Astrocyte of the hippocampus (primary cell): ENCODE results near the gene S100A2.
A peak's percentile ranks its signal among the peaks of the same experiment; 100 is the strongest.

ENCODE experiments used
- DNase-seq: peaks from one replicate; pipeline ENCODE4 v3.0.0; 2011; ENCODE audit warnings: low read depth, low spot score

The S100A2 gene

DNA sequence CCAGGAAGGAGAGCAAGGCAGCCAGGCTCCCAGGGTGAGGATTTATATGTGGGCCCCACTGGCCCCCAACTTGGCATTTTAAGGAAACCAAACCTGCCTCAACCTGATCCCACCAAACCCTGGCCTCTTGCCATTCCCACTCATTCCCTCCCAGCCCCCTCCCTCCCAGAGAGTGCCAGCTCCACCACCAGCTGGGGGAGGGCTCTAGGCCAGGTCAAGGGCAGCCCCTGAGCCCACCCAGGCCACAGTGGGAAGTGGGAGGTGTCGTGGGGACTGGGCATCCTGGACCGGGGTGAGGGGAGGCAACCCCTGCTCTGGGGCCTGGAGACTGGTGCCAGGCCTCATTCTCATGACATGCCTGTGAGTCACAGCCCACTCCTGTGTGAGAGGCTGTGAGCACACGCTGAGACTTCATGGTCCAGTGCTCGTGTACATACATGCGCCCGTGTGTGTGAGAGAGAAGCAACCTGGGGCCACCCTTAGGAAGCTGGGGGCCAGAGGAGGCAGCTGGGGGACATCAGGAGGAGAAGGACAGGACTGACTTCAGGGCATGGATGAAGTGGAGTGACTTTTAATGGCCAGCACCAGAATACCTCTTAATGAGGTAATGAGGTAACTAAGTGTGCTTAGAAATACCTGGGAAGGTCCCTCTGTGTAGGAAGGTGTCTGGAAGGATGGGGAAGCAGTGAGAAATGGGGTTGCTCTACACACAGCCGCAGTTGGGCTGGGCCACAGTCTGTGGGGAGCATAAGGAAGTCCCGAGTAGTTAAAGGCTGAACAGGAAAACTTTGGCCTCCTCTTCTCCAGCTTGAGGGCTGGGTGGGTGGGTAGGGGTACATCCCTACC lies at the start of gene S100A2:
Gene S100A2, minus strand, starts transcription at position 316 of the 846 bp plus-strand sequence. CDS start 1,967 bp downstream, outside the sequence.
- DNase-seq: peak; percentile 95

DNA sequence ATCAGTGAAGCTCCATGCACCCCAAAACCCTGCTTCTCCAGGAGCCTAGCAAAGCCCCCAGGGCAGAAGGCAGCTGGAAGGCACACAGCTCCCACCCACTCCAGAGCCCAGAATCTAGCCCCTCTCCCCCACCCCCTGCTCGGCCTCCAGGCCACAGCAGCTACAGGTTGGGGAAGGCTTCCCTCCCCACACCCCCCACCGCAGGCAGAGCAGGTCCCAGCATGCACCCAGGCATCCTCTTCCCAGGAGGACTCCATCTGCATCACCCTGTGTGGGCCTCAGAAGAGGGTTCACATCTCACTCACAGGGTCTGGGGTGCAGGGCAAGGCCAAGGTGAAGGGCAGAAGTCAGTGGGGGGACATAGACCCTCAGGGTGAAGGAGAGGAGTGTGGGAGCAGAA lies 49.8 kb upstream of the S100A2 start:
- no peak for DNase-seq

DNA sequence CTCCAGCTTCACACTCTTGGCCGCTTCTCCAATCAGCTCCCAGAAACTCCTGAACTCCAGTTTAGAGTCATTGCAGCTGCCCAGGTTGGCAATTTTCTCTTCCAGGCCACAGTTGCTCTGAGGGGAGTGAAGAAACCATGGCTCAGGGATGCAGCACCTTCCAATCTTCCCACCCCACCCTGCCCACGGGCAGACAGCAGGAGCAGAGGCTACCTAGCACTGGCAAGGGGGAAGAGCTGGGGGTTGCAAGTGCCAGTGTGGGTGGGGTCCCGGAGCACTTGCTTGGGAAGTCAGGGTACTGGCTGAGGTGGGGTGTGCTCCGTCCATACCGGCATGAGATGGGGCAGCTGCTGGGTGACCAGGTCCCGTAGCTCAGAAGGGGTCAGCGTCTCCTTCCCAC lies 49.3 kb upstream of the S100A2 start:
- no peak for DNase-seq

DNA sequence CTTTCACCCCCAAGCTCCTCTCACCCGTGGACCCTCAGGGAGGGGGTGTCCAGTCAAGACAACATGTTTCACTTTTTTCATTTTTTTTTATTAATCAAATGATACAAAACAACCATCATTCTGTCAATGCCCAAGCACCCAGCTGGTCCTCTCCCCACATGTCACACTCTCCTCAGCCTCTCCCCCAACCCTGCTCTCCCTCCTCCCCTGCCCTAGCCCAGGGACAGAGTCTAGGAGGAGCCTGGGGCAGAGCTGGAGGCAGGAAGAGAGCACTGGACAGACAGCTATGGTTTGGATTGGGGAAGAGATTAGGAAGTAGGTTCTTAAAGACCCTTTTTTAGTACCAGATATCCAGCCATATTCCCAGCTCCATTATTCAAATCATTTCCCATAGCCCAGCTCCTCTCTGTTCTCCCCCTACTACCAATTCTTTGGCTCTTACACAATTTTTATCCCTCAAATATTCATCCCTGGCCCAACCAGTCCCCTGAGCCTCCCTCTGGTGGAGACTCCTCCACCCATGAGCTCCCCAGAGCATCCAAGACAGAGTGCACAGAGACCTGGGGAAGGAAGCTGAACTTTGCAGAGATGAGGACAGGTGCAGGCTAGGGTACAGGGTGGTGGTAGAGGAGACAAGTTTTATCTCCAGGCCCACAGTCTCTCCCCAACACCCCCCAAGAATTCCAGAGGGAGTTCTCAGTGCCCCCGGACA lies 48.7 kb upstream of the S100A2 start:
- no peak for DNase-seq

DNA sequence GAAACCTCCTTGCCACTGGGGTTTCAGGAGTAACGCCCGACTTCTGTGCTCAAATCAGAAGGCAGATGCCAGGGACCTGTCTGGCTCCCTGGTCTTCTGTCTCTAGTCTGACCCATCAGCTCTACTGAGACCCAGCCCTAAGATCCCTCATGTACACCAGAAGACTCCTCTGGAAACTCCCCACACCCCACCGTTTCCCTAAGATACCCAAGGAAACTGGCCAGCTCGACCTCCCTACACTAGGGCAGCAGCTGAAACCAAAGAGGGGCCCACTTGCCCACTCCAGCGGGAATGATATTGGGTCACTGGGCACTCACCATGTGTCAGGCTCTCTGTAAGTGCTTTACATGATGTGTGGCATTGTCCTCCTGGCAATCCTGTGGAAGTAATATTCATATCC lies 47.8 kb upstream of the S100A2 start:
- no peak for DNase-seq

DNA sequence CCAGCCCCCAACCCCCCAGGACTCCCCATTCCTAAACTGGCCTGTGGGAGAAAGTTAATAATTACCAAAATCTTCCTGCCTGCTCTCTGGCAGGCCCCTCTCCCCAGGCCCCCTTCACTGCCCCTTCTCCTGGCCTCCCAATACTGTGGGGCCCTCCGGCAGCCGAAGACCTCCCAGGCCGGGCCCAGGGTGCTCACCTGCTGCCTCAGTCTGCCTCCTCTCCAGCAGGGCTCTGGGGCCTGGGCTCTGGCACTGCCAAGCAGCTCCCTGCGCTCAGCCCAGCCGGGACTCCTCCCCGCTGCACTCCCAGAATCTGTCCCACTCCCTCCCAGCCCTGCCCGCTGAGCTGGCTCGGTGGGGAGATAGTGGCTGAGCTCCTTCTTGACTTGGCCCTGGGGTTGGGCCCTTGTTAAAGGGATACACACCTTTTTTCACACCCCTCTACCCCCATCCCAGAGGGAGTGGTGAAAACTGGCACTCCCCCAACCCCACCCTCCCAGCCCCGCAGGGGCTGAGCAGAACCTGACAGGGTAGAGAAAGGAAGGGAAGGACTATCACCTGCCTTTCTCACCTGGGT lies 47.2 kb upstream of the S100A2 start, which contains the start of gene S100A16:
Gene S100A16, minus strand, starts transcription at position 383 of the 577 bp plus-strand sequence. CDS start 4,986 bp downstream, outside the sequence.
- peak; percentile 88 for DNase-seq

DNA sequence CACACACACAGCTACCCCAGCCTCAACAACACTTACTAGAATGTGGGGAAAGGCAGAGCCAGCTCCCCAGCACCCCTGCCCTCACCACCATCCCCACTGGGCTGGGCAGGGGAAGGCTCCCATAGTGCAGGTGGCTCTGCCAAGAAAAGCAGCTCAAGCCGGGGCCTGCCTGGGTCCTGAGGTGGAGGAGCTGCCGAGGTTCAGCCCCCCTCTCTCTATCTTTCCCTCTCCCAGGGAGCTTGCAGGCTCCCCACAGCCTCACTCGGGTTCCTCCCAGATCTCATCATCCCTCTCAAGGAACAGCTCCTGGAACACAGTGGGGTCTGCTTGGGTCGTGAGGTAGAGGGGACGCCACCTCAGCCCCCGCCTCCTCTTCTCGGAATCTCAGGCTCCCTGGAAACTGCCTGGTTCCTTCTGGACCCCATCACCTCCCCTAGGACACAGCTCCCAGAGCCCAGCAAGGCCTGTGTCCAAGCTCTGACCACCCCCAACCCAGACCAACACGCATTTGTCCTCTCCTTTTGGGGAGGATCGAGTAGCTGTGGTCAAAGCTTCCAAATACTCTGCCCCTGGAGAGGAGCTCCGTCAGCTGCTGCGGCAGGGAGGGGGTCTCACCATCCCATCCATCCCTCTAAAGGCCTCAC lies 46.6 kb upstream of the S100A2 start:
- DNase-seq: peak; percentile 56

DNA sequence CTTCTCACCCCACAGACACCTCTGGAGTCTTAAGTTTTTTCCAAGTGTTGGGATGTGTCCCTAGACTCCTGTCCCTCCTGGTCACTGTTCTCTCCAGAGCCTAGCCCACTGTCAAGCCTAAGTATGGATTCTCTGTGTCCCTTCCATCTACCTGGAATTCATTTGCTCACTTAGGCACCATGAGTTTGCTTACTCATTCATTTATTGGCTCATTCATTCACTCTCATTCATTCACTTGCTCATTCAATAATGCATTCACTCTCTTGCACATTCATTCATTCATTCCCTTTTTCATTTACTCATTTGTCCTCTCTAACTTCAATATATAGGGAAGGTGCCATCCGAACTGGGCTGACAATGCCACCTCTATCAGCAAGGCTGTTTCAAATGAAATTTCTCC lies 45.7 kb upstream of the S100A2 start:
- DNase-seq: no peak

DNA sequence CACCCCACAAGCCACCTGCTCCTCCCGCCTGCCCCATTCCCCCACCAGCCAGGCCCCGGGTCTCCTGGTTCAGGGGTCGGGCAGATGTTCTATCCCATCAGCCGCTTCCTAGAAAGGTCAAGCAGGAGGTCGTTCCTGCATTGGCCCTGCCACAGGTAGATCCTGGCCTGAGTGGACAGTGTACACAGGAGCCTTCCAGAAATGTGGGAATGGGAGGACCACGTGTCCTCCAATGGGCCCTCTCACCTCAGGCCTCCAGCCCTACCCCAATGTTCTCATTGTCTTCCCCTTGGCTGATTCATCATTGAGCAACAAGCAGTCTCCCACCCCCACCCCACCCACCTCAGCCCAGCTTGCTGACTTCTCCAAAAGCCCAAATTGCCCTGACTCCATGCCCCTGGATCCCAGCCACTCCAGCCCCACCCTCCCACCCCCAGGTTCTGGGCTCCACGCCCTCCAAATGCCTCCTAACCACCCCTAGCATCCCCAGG lies 45.2 kb upstream of the S100A2 start:
- peak; percentile 28 for DNase-seq

DNA sequence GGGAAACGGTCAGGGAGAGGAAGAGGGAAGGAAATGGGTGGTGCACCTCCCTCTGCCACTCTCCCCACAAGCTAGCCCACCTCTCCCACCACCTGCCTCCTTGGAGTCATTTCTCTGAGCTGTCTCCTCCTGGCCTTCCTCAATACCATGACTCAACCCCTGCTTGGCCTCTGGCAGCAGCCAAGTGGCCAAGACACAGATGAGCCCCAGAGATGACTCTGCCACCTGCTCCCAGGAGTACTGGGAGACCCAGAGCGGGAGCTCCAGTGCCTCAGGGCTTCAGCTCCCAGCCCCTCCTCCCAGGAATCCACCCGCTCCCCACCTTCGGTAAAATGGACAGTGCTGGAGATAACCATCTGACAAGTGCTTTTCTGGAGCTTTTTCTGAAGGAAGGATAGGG lies 44.7 kb upstream of the S100A2 start:
- peak; percentile 25 for DNase-seq

DNA sequence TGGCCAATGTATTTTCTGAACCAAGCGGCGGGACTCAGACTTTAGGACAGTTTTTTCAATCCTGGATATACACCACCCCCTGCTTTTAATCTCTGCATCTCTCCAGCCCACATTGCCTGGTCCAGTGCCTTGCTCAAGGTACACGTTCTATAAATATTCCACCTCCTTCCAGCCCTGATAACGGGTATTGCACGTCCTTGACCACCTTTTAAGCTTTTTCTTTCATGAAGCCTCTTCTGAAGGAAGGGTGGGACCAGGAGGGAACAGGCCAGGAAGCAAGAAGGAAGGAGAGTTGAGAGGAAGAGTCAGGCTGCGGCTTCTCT lies 43.9 kb upstream of the S100A2 start:
- DNase-seq: no peak

DNA sequence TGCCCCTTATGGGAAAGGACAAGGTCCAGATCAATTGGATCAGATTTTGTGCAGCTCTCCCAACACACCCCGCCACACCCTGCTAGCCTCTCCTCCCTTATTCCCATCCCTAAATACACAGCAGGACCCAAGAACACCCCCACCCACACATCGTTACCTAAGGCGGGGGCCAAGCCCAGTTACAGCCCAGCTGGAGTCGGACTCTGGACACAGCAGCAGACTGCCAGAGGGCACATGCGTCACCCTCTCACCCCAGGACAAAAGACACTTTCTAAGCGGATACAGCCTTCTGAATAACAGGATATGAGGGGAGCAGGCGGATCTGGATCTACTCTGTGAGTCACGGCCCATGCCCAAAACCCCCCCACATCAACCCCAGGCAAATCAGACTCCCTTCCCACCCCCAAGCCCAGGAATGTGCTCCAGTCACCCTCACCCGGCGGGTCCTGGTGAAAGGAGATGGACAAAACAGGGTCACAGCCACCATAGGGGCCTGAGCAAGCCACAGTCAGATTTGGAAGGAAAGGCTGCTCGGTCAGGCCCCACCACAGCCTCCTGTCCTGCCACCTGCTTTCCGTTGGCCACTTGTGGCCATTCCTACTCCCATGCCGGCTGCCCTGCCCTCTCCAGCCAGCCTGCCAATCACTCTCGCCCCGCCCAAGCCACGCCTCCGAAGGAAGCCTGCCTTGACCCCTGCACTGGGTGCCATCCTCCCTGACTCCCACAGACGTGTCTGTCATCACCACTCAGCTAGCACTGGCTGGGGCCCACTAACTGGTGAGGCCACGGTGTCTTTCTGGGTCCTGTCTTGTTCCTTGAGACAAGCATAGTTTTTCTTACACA lies 43.3 kb upstream of the S100A2 start:
- DNase-seq: peak; percentile 93

DNA sequence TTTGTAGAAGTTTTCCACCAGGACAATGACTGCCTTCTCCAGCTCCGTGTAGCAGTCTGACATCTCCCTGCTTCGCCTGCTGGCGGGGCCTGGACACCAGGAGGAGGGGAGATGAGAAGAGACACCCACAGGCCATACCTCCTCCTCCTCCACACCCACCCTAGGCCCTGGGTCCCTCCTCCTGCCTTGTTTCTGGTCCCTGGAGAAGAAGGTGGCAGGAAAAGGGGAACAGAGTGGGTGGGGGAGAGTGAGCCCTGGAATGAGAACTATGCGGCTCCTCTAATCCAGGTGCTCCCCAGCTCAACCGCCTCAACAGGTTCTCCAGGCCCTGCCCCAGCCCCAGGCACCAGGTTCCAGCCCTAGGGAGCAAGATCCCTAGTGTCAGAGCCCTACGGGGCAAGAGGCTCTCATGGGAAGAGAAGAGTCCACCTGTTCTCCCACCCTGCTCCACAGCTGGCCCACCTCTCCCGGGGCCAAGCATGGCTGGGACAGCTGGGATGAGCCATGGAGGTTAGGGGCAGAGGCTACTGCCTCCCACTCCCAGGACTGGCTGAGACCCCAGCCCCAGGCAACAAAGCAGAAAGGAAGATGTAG lies 42.5 kb upstream of the S100A2 start:
- DNase-seq: no peak

DNA sequence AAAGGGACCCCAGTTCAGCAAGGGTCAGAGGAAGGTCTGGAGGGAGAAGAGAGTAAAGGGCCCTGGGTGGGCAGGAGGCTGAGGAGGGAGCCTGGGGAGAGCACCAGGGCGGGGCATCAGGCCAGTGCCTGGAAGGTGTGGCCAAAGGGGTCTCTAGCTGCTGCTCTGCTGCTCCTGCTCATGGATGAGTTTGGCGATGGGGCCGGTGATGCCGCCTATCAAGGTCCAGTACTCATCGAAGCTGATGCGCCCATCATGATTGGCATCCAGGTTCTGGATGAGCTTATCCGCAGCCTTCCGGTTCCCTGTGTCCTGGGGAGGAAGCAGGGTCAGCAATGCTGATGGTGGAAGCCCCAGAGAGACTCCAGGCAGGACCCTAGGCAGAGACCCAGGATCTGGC lies 41.7 kb upstream of the S100A2 start:
- DNase-seq: no peak

DNA sequence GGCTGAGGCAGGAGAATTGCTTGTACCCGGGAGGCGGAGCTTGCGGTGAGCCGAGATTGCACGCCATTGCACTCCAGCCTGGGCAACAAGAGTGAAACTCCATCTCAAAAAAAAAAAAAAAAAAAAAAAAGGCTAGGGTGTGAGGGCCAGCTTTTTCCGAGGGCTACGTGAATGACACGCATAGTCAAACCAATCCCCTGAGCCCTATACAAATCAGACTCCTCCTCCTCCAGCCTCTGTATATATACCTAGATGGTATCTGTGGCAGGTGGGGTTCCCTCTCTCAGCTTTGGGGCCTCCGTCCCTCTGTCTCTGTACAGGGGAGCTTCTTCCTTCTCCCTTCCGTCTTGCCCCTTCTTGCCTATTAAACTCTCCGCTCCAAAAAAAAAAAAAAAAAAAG lies 40.5 kb upstream of the S100A2 start:
- DNase-seq: no peak

DNA sequence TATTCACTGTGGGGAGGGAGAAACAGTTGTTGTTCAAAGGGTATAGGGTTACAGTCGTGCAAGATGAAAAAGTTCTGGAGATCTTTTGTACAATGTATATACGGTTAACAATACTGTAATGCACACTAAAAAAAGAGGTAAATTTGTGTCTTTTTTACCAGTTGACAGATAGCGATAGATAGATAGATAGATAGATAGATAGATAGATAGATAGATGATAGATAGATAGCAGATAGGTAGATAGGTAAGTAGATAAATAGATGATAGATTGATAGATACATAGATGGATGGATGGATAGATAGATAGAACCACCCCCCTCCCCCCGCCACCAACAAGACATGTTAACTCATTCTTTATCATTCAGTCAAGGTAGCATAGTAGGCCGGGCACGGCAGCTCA lies 37.1 kb upstream of the S100A2 start:
- DNase-seq: no peak

DNA sequence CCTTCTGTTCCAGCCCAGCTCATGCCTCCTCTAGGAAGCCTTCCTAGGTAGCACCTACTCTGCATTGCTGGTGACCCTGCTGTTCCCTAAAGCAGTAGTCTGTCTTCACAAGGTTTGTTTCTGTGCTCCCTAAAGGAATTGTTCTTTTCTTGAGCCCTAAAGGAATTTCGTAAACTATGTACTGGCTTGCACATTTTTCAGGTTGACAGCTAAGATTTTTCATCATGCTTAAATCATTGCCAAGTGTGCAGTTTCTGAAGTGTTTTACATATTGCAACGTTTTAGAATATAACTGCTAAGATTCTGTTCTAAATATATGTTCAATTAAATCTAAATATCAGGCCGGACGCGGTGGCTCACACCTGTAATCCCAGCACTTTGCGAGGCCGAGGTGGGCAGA lies 34.2 kb upstream of the S100A2 start:
- DNase-seq: no peak

DNA sequence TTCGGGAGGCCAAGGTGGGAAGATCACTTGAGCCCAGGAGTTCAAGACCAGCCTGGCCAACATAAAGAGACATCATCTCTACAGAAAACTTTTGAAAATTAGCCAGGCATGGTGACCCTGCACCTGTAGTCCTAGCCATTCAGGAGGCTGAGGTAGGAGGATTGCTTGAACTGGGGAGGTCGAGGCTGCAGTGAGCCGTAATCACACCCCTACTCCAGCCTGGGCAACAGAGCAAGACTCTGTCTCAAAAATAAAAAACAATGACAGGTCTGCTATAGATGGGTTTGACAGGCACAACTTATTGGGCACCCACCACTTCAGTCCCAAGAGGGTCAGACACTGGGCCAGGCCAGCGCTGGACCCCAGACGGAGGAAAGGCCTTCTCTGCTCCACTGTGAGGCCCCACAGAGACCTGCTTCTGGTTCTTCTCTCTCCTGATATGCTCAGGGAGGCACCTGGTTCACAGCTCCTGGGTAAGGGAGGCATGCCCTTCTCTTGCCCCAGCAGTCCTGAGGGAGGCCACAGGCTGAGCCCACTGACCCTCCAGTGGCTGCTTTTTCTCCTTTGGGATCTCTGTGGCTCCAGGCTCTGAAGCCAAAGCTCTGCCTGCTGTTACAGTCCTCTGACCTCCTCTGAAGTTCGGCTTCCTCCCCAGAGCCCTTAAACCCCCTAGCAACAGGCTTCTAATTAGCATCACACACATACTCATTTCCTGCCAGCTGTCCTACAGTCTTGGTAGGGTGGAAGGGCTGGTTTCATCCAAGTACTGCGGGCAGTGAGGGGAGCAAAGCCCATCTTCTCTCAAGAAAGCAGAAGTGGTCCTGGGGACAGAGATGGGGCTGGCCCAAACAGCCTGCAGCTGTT lies 32.9 kb upstream of the S100A2 start:
- DNase-seq: peak; percentile 57

DNA sequence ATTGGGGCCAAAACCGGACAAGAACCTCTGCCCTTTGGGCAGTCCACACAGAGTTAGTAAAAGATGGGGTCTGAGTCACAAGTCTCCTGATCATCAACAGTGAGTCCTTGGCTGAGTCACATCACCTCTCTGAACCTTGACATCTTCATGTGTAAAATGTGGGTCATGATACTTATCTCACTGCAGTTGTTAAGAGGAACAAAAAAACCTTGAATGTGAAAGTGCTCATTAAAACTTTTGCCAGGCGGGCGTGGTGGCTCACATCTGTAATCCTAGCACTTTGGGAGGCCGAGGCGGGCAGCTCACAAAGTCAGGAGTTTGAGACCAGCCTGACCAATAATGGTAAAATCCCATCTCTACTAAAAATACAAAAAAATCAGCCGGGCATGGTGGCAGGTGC lies 31.6 kb upstream of the S100A2 start:
- no peak for DNase-seq

DNA sequence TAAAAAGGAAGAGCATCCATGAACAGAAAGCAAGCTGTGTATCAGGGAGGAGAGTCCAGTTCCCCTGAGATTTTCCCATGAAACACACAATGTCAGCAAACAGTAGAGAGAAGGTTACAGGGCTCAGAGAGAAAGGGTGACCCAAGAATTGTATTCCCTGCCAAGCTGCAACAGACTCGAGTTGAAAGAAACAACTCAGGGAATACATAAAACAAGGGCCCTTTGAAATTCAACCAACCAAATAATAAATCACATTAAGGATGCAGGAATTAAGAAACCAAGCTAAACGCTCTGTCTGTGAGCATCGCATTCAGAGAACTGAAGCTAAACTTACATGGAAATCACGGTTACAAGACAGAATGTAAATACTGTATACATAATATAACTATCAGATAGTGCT lies 27.1 kb upstream of the S100A2 start:
- peak; percentile 58 for DNase-seq
